Loucy (cell line): ENCODE data around the gene KLK3.

Source experiments
- H2AFZ ChIP-seq: fragments of 200-600 bp; sonication (generic); 2 replicates; pipeline ENCODE4 v1.6.0; 2016; ENCODE audit warnings: antibody characterized with exemption, mild to moderate bottlenecking, low read length, moderate library complexity
- H3F3A ChIP-seq: fragments of 200-600 bp; 2 replicates; pipeline ENCODE4 v1.6.0; 2016; ENCODE audit warnings: antibody characterized with exemption, low read depth, mild to moderate bottlenecking
- H3K27me3 ChIP-seq: fragments of 200-600 bp; sonication (generic); 2 replicates; pipeline ENCODE4 v1.6.1; 2014; ENCODE audit warnings: low read length, mild to moderate bottlenecking; ENCODE audit not compliant: insufficient read depth, poor library complexity, severe bottlenecking
- H3K36me3 ChIP-seq: fragments of 200-600 bp; sonication (generic); 2 replicates; pipeline ENCODE4 v1.6.1; 2016; ENCODE audit warnings: low read length; ENCODE audit not compliant: insufficient read depth
- H3K4me1 ChIP-seq: fragments of 200-600 bp; sonication (generic); 2 replicates; pipeline ENCODE4 v1.5.1; 2014; ENCODE audit warnings: low read length, mild to moderate bottlenecking; ENCODE audit not compliant: insufficient read depth, poor library complexity, severe bottlenecking
- H3K4me2 ChIP-seq: fragments of 200-600 bp; sonication (generic); 2 replicates; pipeline ENCODE4 v1.6.0; 2014; ENCODE audit warnings: antibody characterized with exemption, low read length, low read depth, mild to moderate bottlenecking; ENCODE audit not compliant: poor library complexity, severe bottlenecking
- H3K4me3 ChIP-seq: fragments of 200-600 bp; sonication (generic); 2 replicates; pipeline ENCODE4 v1.5.1; 2014; ENCODE audit warnings: low read length, mild to moderate bottlenecking, mixed read lengths; ENCODE audit not compliant: poor library complexity, severe bottlenecking
- H3K79me2 ChIP-seq: fragments of 200-600 bp; sonication (generic); 2 replicates; pipeline ENCODE4 v1.6.1; 2014; ENCODE audit warnings: low read length; ENCODE audit not compliant: insufficient read depth
- H3K9ac ChIP-seq: fragments of 200-600 bp; sonication (generic); 2 replicates; pipeline ENCODE4 v1.6.0; 2014; ENCODE audit warnings: mild to moderate bottlenecking, low read depth, low read length, moderate library complexity; ENCODE audit not compliant: poor library complexity, severe bottlenecking
- H3K9me2 ChIP-seq: fragments of 200-600 bp; sonication (generic); replicated peaks from 2 replicates; pipeline ENCODE4 v1.6.1; 2016; ENCODE audit warnings: low read depth, low read length, mixed read lengths
- H3K9me3 ChIP-seq: fragments of 200-600 bp; sonication (generic); 2 replicates; pipeline ENCODE4 v1.6.1; 2014; ENCODE audit warnings: mild to moderate bottlenecking, antibody characterized with exemption, low read length, low read depth; ENCODE audit not compliant: insufficient read depth
- H4K20me1 ChIP-seq: fragments of 200-600 bp; sonication (generic); 2 replicates; pipeline ENCODE4 v1.6.0; 2014; ENCODE audit warnings: antibody characterized with exemption, low read length, mild to moderate bottlenecking; ENCODE audit not compliant: insufficient read depth, poor library complexity, severe bottlenecking
- EZH2phosphoT487 ChIP-seq: fragments of 200-600 bp; IDR thresholded peaks from 2 replicates; pipeline ENCODE4 v1.6.1; 2018; ENCODE audit warnings: antibody characterized with exemption, mild to moderate bottlenecking, moderate library complexity, borderline replicate concordance
- TF ChIP-seq, protein P1 (sequence below): fragments of 200-600 bp; sonication (generic); conservative IDR thresholded peaks from 2 replicates; pipeline ENCODE4 v1.5.1; 2014; ENCODE audit warnings: mild to moderate bottlenecking, antibody characterized with exemption, low read length

The KLK3 gene

DNA sequence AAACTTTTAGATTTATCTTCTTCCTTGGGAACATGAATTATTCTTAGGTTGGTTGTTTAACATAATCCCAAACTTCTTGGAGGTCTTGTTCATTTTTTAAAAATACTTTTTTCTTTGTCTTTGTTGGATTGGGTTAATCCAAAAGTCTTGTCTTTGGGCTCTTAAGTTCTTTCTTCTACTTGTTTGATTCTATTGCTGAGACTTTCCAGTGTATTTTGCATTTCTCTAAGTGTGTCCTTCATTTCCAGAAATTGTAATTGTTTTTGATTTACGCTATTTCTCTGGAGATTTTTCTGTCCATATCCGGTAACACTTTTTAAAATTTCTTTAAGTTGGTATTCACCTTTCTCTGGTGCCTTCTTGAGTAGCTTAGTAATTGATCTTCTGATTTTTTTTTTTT, 11.5 kb upstream of the KLK3 start:
- H2AFZ ChIP-seq, result no peak overlapping the region
- H3K9ac ChIP-seq, result no peak overlapping the region
- H3K27me3 ChIP-seq, result no peaks in the 10 kb centered on the region
- H3K4me2 ChIP-seq, result no peak overlapping the region
- H3K79me2 ChIP-seq, result no peaks in the 10 kb centered on the region
- no peak for TF ChIP-seq EZH2phosphoT487
- TF ChIP-seq, protein P1, sequence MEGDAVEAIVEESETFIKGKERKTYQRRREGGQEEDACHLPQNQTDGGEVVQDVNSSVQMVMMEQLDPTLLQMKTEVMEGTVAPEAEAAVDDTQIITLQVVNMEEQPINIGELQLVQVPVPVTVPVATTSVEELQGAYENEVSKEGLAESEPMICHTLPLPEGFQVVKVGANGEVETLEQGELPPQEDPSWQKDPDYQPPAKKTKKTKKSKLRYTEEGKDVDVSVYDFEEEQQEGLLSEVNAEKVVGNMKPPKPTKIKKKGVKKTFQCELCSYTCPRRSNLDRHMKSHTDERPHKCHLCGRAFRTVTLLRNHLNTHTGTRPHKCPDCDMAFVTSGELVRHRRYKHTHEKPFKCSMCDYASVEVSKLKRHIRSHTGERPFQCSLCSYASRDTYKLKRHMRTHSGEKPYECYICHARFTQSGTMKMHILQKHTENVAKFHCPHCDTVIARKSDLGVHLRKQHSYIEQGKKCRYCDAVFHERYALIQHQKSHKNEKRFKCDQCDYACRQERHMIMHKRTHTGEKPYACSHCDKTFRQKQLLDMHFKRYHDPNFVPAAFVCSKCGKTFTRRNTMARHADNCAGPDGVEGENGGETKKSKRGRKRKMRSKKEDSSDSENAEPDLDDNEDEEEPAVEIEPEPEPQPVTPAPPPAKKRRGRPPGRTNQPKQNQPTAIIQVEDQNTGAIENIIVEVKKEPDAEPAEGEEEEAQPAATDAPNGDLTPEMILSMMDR, result no peak
- H3K9me3 ChIP-seq, result no peaks in the 10 kb centered on the region
- no peaks in the 10 kb centered on the region for H4K20me1 ChIP-seq
- H3K9me2 ChIP-seq, result no peaks in the 10 kb centered on the region
- no peaks in the 10 kb centered on the region for H3F3A ChIP-seq
- H3K4me3 ChIP-seq, result no peak overlapping the region
- H3K4me1 ChIP-seq, result no peaks in the 10 kb centered on the region
- H3K36me3 ChIP-seq, result no peaks in the 10 kb centered on the region

DNA sequence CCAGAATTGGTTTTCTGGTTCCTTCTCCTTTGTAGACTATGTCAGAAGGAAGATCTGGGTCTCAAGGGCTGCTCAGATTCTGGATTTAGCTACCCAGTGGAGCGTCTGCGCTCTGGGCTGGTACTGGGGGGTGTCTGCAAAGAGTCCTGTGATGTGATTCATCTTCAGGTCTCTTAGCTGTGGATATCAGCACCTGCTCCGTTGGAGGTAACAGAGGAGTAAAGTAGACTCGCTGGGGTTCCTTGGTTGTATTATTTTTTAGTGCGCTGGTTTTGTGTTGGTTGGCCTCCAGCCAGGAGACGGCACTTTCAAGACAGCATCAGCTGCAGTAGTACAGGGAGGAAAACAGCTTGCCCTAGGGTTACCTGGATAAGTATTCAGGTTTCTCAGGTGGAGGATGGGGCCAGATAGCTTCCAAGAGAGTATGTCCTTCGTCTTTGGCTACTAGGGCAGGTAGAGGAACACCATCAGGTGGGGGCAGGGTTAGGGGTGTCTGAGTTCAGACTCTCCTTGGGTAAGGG, 11.0 kb upstream of the KLK3 start:
- Histone ChIP-seq H3K9ac (no peak overlapping the region), H4K20me1 (no peaks in the 10 kb centered on the region), H3K9me2 (no peaks in the 10 kb centered on the region), H3K9me3 (no peaks in the 10 kb centered on the region), H3K36me3 (no peaks in the 10 kb centered on the region), H3K4me1 (no peaks in the 10 kb centered on the region), H3K4me2 (no peak overlapping the region), H3F3A (no peaks in the 10 kb centered on the region), H3K79me2 (no peaks in the 10 kb centered on the region), H3K4me3 (no peak overlapping the region), H2AFZ (no peak overlapping the region), H3K27me3 (no peaks in the 10 kb centered on the region)
- TF ChIP-seq, protein P1, result no peak
- no peak for TF ChIP-seq EZH2phosphoT487

DNA sequence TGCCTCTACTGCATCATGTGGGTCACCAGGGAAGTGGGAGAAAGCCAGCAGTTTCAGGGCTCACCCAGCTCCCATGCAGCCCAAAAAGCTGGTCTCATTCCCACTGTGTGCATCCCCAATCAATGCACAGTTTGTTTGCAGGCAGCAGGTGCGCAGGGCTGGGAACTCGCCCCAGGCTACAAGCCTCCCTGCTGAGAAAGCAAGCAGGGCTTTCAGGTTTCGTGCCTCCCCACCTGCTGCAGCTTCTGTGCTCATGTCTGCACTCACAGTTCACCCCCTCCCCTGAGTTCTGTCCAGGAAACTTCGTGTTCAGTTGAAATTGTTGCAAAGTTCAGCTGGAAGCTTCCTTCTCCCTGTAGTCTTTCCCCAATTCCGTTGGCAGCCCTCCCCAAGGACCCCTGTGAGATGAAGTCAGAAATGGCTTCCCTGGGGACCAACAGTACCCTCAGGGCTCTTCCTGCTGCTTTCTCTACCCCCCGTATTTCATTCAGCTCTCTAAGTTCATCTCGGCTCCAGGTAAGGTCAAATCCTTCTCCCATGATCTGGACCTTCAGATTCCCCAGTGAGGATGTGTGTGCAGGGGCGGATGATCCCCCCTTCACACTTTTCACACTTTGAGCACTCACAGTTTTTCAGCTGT, 10.3 kb upstream of the KLK3 start:
- no peaks in the 10 kb centered on the region for H3K36me3 ChIP-seq
- H3K79me2 ChIP-seq, result no peaks in the 10 kb centered on the region
- H3K4me2 ChIP-seq, result no peak overlapping the region
- no peaks in the 10 kb centered on the region for H3K9me3 ChIP-seq
- no peaks in the 10 kb centered on the region for H3F3A ChIP-seq
- H2AFZ ChIP-seq, result no peak overlapping the region
- no peaks in the 10 kb centered on the region for H3K4me1 ChIP-seq
- no peak for TF ChIP-seq EZH2phosphoT487
- TF ChIP-seq, protein P1, result no peak
- H4K20me1 ChIP-seq, result no peaks in the 10 kb centered on the region
- no peak overlapping the region for H3K4me3 ChIP-seq
- no peaks in the 10 kb centered on the region for H3K9me2 ChIP-seq
- H3K27me3 ChIP-seq, result no peaks in the 10 kb centered on the region
- no peak overlapping the region for H3K9ac ChIP-seq
